ENCODE data around the gene KIF5B.
"Not testable (repeated sequence)": the region's sequence is repeated elsewhere in the genome, so short reads cannot be mapped to it uniquely, and the experiment has no call there.

The KIF5B gene

GRCh38 chr10:32056136-32057035, at the start of gene KIF5B:
Gene KIF5B, minus strand, starts transcription at chr10:32056425. Its CDS starts 452 bp downstream, at chr10:32055973.
- DNase-seq, result peak; percentile 44 to 94 (median 82)

GRCh38 chr10:32105782-32106382, 49.7 kb upstream of the KIF5B start:
- DNase-seq, result no peak

DNA sequence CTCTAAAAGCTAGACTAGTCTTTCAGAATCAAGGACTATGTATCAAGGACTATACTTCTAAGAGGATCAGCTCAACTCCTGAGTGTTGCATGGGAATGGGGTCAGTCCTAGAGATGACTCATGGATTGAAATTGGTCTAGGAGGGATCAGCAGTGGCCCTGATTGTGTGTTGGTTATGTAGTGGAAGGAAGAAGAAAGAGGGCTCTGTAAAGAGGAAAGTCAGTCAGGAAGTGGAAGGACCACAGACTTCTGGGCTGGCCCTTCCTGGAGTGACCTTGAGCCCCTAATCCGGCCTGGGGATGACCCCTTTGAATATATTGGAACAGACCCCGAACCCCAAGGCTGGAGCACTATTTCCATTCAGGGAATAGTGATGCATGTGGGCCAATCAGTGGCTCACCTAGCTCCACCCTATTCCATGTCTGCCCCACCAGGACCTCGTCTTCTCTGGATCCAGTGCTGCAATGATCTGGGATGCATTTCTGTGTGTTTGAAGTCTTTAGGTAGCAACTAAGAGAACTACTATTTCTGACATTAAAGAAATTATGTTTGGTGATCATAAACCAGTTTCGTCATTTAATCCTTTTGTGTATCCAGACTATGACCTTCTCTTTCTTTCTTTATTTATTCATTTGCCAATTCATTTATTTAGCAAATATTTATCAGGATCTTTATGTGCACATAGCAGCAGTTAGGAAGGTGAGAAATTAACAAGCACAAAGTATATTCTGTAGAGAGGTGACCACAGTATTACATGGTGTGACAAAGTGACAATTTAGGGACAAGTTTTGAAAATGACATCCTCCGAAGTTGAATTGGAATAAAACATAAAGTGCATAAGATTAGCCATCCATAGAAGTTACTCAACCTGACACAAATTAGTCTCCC, 48.6 kb upstream of the KIF5B start:
- no peak for DNase-seq

GRCh38 chr10:32104181-32104580, 48.0 kb upstream of the KIF5B start:
- no peak for DNase-seq

DNA sequence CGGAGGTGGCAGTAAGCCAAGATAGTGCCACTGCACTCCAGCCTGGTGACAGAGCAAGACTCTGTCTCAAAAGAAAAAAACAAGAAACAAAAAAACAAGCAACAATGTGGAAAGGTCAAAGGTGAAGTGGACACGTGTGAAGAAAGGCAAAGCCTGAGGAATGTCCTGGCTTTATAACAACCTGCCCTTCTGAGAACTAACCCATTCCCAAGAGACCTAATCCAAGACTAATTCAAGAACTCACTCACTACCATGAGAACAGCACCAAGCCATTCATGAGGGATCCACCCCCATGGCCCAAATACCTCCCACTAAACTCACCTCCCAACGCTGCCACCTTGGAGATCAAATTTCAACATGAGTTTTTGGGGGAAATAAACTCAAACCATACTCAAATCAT, 47.5 kb upstream of the KIF5B start:
- DNase-seq, result no peak

DNA sequence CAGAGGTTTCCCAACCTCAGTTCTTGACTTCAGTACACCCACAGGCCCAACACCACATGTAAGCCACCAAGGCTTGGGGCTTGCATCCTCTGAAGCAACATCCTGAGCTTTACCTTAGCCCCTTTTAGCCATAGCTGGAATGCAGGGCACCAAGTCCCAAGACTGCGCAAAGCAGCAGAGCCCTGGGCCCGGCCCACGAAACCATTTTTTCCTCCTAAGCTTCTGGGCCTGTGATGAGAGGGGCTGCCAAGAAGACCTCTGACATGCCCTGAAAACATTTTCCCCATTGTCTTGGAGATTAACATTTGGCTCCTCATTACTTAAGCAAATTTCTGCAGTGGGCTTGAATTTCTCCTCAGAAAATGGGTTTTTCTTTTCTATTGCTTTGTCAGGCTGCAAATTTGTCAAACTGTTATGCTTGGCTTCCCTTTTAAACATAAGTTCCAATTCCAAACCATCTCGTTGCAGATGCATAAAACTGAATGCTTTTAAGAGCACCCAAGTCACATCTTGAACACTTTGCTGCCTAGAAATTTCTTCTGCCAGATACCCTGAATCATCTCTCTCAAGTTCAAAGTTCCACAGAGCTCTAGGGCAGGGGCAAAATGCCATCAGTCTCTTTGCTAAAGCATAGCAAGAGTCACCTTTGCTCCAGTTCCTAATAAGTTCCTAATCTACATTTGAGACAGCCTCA, 42.5 kb upstream of the KIF5B start:
- not testable (repeated sequence) for DNase-seq

DNA sequence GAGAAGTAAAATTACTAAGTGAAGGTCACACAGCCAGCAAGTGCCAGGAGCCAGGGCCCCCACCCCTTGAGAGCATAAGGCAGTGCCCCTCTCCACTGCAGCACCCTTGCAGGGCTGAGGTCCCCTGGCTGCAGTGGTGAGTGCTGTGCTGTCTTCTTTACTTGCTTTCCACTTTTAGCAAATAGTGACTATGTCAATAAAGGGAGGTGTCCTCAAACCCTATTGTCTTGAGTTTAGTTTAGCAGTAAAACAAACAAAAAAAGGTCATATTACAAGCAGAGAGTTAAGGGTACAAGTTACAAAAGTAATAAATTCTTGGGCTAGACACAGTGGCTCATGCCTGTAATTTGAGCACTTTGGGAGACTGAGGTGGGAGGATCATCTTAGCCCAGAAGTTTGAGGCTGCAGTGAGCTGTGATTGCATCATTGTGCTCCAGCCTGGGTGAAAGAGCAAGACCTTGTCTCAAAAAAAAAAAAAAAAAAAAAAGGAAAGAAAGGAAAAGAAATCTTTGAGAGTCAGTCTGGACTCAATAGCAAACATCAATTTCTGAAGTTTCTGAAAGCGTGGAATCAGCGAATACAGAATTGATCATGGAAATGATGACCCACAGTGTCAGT, 39.0 kb upstream of the KIF5B start:
- DNase-seq, result no peak

DNA sequence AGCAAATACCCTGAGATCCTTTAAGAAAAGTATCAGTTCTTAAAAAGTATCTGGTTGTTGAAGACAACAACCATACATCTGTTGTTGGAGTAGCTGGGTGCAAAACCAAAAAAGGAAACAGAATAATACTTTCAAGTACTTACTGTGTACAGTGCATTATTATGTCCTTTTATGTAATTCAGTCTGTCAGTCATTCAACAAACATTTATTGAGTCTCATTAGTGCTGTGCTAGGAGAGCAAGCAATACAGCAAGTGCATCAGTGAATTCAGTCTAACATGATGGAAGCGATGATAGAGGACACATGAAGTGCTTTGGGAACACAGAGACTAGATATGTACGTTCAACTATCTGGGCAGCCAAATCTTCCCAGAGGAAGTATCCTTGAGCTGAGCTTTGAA, 37.4 kb upstream of the KIF5B start:
- DNase-seq, result no peak

GRCh38 chr10:32091046-32091445, 34.8 kb upstream of the KIF5B start:
- no peak for DNase-seq

GRCh38 chr10:32084185-32084851, 28.1 kb upstream of the KIF5B start:
- DNase-seq, result no peak

DNA sequence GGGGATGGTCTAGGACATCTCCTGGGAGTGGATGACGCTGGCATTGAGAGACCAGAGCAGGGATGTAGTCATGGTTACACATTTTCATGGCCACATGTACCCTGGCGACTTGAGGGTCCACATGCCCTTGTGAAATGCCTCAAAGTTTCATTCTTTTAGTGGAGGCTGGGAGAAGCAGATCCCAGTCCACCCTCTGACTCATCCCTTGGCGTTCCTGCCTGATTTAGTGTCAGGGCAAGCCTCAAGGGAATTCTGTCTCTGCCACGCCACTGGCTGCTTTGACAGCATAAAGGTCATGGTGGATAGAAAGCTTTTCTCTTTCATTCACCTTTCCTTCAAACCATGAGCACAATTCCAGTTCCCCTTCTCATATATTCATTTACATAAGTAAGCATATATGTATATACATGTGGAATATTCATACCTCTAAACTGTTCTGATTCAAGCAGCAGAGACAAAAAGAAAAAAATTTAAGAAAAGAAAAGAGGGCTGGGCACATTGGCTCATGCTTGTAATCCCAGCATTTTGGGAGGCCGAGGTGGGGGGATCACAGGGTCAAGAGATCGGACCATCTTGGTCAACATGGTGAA, 21.8 kb upstream of the KIF5B start:
- no peak for DNase-seq

GRCh38 chr10:32073659-32074058, 17.4 kb upstream of the KIF5B start:
- DNase-seq, result no peak

GRCh38 chr10:32073128-32073527, 16.9 kb upstream of the KIF5B start:
- DNase-seq, result no peak

DNA sequence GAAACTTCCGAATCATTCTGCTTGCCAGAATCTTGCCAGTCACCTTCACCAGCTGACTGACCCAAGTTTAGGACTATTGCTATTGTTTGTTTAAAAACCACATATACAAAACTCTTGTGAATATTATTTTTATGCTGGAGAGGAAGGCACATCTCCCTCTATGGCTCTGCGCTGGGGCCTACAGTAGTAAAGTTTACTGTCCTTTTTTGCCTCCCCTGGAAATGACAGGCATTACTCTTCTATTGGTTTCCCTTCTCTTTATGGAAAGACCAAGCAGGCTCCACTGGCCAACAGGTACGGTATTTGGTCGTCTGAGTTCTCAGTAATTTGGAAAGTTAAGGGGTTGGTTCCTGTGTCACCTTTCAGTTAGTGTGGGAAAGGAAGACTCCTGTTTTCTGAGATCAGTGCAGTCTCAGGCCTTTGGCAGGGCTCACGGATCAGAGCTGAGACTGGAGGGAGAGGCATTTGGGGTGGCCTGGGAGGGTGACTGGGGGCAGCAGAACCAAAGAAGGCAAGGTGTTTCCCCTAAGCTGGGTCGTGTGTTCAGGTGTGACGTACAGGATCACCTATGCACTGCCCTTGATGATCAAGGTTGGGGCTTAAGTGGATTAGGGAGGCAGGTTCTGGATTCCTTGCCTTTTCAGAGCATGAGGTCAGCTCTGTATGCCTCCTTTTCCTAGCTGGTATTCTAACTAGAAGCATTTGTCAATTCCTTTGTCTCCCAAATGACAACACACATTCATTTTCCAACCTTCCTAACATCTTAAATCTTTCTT, 16.0 kb upstream of the KIF5B start:
- no peak for DNase-seq

DNA sequence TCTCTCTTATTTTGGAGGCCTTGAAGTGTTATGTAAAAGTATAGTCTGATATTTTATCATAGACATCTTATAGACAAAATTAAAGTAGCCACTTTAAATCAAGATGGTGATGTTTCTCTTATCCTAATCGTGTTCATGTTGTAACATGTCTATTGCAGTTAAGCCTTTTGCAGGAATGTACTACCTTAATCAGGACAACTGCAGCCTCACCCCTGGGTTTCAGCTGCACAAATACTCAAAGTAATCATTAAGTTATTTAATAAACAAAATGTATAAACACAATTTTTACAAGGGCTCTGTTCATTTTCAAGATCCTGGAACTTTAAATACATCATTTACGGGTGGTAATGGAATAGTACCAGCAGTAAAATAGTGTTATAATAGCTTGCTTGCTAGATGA, 14.4 kb upstream of the KIF5B start:
- no peak for DNase-seq

GRCh38 chr10:32068569-32068968, 12.3 kb upstream of the KIF5B start:
- DNase-seq, result no peak

- DNase-seq, result not testable (repeated sequence)
These were observed 11.7 kb upstream of the KIF5B start for GRCh38 chr10:32067931-32068330.

GRCh38 chr10:32065856-32066255, 9.6 kb upstream of the KIF5B start:
- peak in 1 of 51 donors; percentile 4 for DNase-seq

- DNase-seq, result no peak
These were observed 5.2 kb upstream of the KIF5B start for GRCh38 chr10:32061440-32061839.

Data from hypothalamus (tissue), 51 donors.